ENCODE measurements around the gene MSANTD1.

Gene MSANTD1

GRCh38 chr4:3252831-3253641, 4.1 kb downstream of the MSANTD1 start:
- no peak for TF ChIP-seq CTCF (IDR thresholded peaks at IDR 0.05; ENCODE audit: insufficient read depth, missing control alignments)
- DNase-seq (ENCODE audit: insufficient read length, low spot score), result no peak
- FAIRE-seq, result no peak

- FAIRE-seq, result no peak
- no peak for DNase-seq (ENCODE audit: insufficient read length, low spot score)
- no peak for TF ChIP-seq CTCF (IDR thresholded peaks at IDR 0.05; ENCODE audit: insufficient read depth, missing control alignments)
These were observed 4.8 kb downstream of the MSANTD1 start for GRCh38 chr4:3253808-3254207.

- FAIRE-seq (no peak), DNase-seq (ENCODE audit: insufficient read length, low spot score) (no peak)
- no peak for TF ChIP-seq CTCF (IDR thresholded peaks at IDR 0.05; ENCODE audit: insufficient read depth, missing control alignments)
These were observed 5.6 kb downstream of the MSANTD1 start for GRCh38 chr4:3254302-3255131.

GRCh38 chr4:3255611-3256186, 6.7 kb downstream of the MSANTD1 start:
- no peak for FAIRE-seq
- no peak for DNase-seq (ENCODE audit: insufficient read length, low spot score)
- TF ChIP-seq CTCF (IDR thresholded peaks at IDR 0.05; ENCODE audit: insufficient read depth, missing control alignments), result no peak

GRCh38 chr4:3256230-3257102, 7.5 kb downstream of the MSANTD1 start:
- no peak for FAIRE-seq

More at GRCh38 chr4:3256230-3257102, 7.5 kb downstream of the MSANTD1 start:
- TF ChIP-seq CTCF (IDR thresholded peaks at IDR 0.05; ENCODE audit: insufficient read depth, missing control alignments), result no peak
- DNase-seq (ENCODE audit: insufficient read length, low spot score), result no peak
